Sigmoid colon (tissue), 3 donors: ENCODE results near the gene PHACTR3.

ENCODE experiments used
- POLR2A ChIP-seq, 2 donors: fragments of 450-650 bp; IDR thresholded peaks; one replicate each; pipeline ENCODE4 v1.6.1; 2016; ENCODE audit warnings: antibody characterized with exemption in 2 of 2, mild to moderate bottlenecking in 2 of 2, moderate library complexity in 2 of 2
- TF ChIP-seq, protein P1 (sequence below), 4 experiments: fragments of 450-650 bp in 3 of 4; fragments of 200-600 bp in 1 of 4; IDR thresholded peaks; one replicate each; pipeline ENCODE4 v1.5.1; 2016 to 2019; ENCODE audit warnings: antibody characterized with exemption in 4 of 4, mild to moderate bottlenecking in 3 of 4, moderate library complexity in 2 of 4

DNA sequence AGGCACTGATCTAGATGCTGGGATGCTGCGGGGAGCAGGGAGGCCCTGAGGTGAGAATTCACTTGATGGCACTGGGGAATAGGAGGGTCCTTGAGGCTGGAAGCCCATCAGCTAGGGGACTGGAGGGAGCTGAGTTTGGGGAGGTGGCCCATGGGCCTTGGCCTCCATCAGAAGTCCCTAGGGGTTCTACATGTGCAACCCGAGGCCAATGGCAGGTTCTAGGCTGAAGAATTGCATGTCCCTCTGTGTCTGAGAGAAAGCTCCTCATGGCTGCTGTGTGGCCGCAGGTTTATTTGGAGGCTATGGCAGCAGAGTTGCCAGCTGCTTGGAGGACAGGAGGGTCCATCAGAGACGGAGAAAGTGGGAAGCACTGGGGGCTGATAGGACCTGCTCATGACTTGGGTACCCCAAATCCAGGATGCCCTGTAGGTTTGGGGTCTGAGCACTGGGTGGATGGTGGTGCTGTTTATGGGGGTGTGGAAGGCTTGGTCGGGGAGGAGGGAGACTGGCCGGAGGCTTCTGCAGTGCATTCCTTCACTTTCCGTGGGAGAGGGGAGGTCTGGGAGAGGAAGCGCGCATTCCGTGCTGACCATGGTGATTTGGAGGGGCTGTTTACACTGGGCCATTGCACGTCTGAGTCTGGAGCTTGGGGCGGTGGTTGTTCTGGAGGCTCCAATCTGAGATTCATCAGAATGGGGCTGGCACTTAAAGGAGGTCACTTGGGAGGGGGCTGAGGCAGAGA, 24.8 kb upstream of the PHACTR3 start:
- TF ChIP-seq, protein P1, sequence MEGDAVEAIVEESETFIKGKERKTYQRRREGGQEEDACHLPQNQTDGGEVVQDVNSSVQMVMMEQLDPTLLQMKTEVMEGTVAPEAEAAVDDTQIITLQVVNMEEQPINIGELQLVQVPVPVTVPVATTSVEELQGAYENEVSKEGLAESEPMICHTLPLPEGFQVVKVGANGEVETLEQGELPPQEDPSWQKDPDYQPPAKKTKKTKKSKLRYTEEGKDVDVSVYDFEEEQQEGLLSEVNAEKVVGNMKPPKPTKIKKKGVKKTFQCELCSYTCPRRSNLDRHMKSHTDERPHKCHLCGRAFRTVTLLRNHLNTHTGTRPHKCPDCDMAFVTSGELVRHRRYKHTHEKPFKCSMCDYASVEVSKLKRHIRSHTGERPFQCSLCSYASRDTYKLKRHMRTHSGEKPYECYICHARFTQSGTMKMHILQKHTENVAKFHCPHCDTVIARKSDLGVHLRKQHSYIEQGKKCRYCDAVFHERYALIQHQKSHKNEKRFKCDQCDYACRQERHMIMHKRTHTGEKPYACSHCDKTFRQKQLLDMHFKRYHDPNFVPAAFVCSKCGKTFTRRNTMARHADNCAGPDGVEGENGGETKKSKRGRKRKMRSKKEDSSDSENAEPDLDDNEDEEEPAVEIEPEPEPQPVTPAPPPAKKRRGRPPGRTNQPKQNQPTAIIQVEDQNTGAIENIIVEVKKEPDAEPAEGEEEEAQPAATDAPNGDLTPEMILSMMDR (IDR thresholded peaks at IDR 0.05): no peak
- TF ChIP-seq POLR2A (IDR thresholded peaks at IDR 0.05): no peak
